HUDEP-2 (cell line): ENCODE data around the gene NOL11.
"Not testable (repeated sequence)": the region's sequence is repeated elsewhere in the genome, so short reads cannot be mapped to it uniquely, and the experiment has no call there.

Source experiments
- DNase-seq, 76 experiments: peaks; one replicate each; lab custom pipeline; 2025; ENCODE audit not compliant: unreplicated experiment in 76 of 76; lab: John Stamatoyannopoulos, UW

Gene NOL11

DNA sequence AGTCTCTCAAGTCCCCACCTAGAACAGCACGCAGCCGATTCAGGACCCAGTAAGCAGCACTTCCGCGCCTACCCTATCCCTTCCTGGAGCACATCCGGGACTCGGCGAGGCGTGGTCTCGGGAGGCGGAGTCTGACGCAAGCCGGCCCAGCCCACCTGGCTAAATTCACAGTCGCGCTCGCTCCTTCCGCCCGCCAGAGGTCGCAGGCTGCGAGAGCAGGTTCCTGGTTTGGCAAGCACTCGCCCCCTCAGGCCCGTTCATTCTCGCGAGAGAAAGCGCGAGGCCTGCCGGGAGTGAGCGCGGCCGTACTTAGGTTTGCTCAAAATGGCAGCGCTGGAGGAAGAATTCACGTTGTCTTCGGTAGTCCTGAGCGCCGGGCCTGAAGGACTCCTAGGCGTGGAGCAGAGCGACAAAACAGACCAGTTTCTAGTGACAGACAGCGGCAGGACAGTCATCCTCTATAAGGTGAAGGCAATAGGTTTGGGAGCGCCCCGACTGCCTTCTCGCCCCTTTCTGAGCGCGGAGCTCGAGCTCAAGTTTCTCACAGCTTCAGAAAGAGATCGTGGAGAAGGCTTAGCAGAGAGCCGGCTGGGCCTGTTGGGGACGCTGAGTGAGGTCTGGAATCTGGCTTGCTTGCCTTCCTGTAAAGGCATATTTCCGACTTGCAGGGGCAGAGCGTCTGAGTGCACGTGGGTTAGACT lies at the start of gene NOL11:
TSS of gene NOL11 (plus strand) at position 313 of the 701 bp plus-strand sequence. CDS start at position 325, 12 bp downstream.
- DNase-seq, result peak; percentile 34 to 100 (median 98)

DNA sequence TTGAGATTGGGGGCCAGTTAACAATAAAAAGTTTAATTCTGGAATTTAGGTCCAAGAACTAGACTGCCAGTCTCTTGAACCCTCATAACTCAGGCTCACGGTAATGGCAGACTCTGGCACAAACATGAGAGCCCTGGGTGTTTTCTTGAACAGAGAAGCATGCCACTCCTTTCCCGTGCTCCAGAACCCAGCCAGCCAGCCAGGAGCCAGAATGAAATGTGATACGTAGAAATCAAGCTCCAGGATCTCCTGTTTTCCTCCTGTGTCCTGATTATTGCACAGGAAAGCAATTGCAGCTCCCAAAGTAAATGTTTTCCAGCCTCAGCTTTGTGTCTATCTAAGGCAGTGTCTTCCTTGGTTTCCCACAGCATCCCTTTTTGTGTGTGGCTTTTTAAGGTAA lies 46.2 kb upstream of the NOL11 start:
- DNase-seq, result no peak

DNA sequence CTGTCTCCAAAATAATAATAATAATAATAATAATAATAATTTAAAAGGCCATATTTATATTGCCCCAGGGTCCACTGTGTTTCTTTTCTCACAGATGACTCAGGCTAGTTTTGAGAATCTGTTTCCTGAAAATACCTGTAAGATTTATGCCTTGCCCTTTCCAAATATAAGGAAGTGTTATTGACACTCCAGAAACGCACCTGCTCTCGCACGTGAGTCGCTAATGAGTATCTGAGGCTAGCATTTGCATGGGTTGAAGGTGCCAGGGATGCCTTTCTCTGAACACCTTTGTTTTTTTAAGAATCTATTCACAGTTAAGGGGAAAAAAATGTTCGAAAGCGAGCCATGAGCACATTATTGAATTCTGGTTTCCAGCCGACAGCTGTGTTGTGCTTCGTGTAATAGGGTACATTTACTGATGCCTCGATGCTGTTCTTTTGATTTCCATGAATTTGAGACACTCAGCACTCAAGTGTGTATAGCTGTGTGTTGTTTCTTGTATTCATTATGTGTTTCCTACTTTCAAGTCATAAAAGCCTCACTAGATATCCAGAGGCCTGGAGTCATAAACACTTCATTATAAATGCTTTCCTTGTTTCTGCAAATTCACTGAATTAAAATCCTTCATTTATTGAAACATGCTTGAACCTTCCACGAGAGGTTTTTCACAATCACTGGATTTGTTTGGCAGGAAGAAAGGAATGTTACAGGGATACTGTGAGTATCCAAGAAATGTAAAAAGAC lies 45.0 kb upstream of the NOL11 start:
- DNase-seq, result no peak

DNA sequence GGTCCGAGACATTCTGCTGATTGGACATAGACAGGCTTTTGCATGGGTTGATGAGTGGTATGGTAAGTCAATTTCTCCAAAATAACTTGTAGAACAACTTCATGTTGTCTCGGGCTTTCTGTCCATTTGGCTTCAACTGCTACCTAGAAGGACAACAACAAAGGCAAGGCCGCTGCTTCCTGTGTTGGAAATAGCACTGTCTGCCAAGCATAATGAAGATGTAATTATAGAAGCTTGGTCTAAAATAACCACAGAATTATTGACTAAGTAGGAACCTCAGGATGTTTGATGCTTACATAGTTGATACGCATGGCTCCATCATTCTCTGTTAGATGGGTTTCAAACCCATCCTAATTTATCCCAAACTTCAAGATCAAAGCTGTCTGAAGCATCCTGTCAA lies 42.3 kb upstream of the NOL11 start:
- DNase-seq, result no peak

DNA sequence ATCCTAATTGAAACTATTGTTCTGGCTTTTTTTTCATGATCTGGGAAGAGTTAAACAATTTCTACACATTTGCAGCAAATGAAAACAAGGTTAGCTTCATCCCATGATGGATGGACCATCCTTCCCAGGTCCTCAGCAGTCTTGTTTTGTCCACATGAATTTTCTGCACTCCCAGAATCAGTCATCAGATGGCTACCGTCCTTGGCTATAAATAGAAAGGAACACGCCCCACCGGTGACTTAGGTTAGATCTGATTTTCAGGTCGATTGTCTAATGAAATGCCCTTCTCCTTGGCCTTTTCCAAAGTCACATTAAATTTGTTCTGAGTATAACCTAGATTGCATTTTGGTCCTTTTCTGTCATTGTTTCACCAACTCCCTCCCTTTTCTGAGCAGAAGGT lies 41.4 kb upstream of the NOL11 start:
- no peak for DNase-seq

DNA sequence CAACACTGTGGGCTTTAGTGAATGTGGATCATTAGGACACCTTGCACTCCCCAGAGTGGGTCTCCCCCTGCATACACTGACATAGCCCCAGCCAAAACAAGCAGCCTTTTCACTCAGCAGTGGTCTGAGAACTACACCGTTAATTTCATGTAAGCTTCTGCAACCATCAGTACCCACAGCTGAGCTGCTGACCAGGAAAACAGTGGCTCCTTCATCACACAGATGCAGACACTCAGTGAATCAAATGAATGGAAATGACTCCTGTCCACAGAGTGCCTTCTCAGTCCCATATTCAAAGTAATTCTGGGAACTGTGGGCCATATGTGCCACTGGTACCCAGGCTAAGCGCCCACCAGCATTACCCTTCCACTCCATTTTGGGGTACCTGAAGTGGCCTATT lies 39.3 kb upstream of the NOL11 start:
- no peak for DNase-seq

DNA sequence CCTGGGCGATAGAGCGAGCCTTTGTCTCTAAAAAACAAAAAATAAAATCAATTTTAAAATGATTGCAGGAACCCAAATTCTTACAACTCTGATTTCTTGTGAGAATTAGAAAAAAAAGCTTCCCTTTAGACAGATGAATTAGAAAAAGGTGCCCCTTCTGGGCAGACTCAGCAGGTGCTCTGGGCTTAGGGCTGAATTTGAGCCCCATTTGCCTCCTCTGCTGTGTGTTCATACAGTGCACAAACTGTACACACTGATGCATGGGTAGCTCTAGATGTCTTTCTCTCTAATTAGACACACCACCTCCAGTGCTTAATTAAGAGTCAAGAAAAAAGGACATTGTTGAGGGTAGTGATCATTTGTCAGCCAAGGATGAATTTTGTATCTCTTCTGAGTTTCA lies 38.5 kb upstream of the NOL11 start:
- no peak for DNase-seq

DNA sequence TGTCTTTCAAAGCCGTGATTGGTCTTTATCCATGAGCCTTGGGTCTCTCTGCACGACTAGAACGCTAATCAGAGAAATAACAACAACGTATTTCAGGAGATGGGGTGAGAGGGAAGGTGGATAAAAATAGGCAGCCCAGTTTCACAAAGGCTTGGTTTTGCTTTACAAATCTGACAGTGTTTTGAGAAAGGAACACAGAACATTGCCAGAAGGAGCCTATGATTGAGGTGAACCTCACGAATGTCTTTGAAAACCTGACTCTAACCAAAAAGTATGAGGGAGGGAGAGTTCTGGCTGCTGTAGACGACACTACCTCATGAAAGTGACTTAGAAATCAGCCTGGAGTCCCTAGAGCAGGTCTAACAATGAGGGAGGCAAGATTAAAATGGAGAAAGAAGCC lies 38.0 kb upstream of the NOL11 start:
- DNase-seq, result no peak

DNA sequence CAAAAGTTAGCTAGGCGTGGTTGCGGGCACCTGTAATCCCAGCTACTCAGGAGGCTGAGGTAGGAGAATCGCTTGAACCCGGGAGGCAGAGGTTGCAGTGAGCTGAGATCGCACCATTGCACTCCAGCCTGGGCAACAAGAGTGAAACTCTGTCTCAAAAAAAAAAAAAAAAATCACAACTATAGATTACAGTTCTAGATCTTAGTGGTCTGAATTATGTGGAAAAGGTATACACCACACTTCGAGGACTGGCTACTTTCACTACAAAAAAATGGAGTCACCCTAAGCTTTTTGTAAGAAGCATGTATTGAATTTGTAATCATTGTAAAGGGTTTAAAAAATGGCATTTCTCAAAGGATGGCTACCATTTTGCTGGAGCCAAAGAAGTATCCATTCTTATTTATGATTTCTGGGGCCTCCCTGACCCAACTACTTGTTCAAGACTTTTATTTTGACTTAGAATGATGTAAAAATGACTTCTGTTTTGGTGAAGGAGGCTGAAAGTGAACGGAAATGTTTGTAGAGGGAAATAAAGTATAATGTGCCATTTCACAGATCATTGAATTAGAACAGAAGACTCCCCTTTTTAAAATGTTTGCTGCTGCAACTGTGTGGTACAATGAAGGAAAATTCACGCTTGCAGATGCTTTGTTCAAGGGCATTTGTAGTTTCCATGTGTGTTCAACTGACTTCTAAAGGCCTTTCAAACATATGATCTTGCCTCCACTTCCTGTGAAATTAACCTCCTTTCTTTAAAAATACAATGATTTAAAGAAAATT lies 37.1 kb upstream of the NOL11 start:
- no peak for DNase-seq

DNA sequence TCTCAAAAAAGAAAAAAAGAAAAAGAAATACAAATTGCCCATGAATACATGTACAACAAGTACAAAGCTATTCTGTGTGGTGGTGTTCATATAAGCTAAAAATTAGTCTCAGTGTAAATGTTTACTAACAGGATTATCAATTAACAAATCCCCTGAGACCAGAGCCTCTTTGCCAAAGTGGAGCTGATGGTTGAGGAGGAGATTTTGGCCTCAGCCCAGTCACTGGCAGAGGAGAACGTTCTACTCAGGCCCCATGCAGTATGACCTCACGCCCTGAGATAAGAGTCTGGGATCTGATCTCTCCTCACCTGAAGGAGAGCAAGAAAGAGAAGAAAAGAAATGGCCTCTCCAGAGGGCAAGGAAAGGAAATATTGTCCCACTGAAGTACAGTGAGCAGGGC lies 35.5 kb upstream of the NOL11 start:
- no peak for DNase-seq

DNA sequence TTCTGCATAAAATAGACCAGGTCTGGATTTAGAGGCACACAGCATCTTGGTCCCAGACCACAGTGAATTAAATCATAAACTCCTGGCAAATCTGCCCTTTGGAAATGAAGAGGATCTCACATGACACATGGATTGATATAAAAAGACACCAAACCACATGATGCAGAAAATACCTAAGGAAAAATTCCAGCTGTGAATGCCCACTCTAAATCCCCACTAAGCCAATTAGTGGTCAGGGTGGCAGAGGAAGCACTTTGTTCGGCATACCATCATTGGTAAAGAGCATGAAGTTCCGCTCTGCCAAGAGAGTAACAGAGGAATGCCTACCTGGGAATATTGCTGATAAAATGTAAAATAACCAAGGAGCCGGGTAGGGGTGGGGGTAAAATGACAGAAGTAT lies 32.4 kb upstream of the NOL11 start:
- DNase-seq, result no peak

DNA sequence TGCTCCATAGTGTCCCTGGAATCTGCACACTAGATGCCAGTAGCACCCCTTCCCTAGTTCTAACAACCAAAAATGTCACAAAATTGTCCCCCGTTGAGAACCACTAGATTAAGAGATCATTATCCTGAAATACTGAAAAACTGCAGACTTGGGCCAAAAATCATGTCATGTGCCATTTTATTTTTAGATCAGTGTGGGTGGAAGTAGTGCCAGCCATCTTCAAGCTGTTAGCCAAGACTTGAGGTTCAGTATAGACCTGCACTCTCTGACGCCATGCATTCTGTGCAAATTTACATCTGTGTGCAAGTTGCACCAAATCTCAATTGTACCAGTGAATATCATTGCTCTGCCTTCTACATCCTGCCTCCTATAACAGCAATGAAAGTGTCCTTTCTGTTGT lies 31.5 kb upstream of the NOL11 start:
- DNase-seq, result no peak

DNA sequence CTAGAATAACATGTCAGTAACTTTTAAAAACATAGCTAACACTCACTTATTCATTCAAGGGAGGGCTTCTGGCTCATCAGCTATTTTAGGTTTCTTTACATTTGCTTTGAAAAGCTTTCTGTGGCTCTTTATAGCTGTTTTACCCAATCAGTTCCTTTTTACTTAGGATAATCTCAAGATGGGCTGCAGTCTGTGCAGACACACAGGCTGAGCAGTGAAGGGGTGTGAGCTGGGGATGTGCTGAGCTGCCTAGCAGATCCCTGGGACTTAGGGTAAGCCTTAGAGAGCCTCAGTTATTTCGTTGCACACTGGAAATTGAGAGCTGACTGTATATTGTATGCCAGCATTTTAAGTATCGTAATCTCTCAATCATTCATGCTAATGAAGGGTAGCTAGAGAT lies 30.2 kb upstream of the NOL11 start:
- no peak for DNase-seq

DNA sequence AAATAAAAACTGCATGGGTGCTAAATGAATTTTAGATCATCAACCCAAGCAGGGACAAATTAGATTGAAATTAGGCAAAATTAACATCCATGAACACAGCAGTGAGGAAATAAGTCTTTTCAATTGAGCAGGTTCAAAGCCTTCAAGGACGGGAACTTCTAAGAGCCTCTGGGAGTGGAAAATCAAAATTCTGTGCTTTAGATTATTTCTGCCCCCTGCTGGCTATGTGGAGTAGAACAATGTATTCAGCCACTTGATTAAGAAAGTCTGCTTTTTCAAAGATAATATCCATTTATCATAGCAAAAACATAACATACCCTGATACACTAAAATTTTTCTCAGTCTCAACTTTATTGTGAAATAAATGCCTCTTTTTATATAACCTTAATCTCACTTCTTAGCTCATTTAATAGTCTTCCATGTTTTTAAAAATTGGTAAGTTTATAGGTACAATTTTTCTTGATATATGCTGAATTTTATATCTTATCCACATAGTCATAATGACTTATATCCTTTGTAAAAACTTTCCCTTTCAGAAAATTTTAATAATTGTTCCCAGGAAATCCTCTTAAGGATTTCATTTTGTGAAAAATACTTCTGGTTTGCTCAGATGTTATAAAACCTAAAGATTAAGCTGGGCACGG lies 28.1 kb upstream of the NOL11 start:
- peak in 29 of 76 experiments; percentile 2 to 62 (median 31) for DNase-seq

DNA sequence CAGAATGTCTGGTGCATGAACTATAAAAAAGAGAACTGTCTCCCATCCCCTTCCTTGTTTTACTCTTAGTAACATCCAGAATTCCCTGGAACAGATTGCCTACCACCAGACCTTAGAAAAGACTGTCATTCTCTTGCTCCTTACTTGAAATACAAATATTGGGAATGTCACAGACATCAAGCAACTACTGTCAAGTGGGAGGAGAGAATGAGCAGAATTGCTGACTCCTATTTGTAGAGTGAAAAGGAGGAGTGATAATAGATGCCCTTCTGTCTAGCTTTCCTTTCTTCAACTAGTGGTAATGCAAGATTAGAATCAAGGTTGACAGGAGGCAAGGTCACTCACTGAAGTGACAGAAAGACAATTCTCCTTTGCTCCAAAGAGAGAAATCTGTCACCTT lies 23.9 kb upstream of the NOL11 start:
- no peak for DNase-seq

DNA sequence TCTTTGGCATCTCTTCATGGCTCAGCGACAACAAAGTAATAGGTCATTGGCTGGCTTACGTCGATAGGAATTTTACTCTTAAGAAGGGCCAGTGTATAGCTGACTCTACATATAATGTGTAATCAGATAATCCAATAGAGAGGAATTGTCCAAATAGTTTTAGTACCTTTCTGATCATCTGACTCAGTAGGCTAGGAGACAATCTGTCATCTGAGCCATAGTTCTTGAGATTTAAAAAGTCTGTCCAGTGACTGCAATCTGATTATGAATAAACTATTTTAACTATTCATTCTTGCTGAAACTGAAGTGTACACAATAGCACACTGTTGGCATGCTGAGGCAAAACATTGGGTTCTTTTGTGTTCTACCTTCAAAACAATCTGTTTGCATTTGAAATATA lies 21.4 kb upstream of the NOL11 start:
- no peak for DNase-seq

DNA sequence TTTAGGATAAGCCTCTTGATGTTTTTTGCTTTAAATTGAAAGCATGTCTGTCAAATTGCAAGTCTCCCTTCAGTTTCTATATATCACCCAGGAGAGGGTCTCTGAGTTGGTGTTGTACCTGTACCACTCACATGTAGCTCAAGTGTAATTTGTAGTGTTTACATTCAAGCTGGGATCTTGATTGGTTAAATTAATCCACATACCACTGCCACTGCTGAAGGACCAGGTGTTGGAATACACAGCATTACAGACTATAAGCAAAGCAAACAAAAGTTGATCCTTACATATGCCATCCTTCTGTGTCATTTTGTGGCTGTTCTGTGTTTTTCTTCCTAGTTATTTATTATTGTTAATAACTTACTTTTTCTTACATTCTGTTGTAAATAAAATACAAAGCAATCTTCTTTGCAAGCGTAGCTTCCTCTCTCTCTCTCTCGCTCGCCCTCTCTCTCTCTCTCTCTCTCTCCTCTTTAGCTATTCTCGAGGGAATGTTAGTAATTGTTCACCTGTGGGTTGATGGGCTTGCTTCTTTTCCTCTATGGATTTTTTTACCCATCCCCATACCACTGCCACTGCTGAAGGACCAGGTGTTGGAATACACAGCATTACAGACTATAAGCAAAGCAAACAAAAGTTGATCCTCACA lies 20.8 kb upstream of the NOL11 start:
- no peak for DNase-seq

DNA sequence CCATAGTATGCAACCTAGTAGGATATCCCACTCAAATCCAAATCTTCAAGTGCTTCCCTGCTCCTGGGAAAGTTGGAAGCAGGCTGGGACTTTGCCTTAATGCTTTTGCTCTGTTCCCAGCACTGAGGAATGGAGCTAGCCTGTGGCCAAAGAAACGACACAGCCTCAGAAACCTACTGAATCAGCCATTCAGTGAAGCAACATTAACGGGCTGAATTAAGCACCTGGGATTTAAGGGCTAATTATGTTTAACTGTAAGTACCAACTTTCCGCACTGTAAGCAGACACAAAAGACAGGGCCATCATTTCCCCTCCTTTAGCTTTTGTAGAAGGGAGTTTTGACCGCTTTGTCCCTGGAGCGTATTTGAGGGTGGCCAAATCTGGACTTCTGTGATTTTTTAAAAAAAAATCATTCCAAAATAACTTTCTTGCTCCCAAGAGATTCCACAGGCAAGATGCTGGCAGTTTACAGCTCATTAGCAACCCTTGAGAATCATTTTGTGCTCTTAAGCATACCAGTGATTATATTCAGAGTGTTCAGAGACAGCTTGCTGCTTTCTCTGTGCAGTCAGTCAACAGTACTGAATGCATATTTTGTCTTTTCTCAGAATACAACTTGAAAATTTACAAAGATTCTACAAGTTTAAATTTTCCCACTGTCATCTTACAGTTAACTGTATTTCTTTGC lies 17.6 kb upstream of the NOL11 start:
- DNase-seq, result no peak

DNA sequence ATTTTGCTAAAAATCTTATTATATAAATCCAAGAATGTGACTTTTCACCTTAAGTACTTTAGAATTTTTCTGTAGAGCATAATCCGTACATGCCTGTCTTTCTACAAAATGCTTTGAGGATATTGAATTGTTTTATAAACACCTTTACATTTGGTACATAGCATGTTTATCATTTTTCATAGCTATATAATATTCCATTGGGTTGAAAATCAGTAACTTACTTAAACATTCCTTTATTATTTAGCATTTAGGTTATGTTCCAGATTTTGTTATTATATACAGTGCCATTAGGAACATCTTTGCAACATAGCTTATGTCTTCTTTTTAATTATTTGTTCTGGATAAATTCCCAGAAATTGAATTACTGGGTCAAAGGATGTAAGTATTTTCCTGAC lies 17.0 kb upstream of the NOL11 start:
- DNase-seq, result no peak

DNA sequence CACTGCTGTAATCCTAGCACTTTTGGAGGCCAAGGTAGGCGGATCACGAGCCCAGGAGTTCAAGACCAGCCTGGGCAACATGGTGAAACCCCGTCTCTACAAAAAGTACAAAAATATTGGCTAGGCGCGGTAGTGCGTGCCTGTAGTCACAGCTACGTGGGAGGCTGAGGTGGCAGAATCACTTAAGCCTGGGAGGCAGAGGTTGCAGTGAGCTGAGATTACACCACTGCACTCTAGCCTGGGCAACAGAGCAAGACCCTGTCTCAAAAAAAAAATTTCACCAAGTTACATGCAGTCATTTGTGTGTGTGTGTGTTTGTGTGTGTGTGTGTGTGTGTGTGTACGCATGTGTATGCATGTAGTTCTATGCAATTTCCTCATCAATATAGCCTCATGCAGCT lies 14.9 kb upstream of the NOL11 start:
- not testable (repeated sequence) for DNase-seq
